Measurements from ENCODE around the gene SLC41A2. TPM values are rescaled to one million over a fixed set of nuclear protein-coding genes. Genes with fewer than 3 reads are reported as not detected.
"Not testable (repeated sequence)": the region's sequence is repeated elsewhere in the genome, so short reads cannot be mapped to it uniquely, and the experiment has no call there.

The SLC41A2 gene
- total RNA-seq, 1 experiment from 2014 or later = 2.8 TPM

DNA sequence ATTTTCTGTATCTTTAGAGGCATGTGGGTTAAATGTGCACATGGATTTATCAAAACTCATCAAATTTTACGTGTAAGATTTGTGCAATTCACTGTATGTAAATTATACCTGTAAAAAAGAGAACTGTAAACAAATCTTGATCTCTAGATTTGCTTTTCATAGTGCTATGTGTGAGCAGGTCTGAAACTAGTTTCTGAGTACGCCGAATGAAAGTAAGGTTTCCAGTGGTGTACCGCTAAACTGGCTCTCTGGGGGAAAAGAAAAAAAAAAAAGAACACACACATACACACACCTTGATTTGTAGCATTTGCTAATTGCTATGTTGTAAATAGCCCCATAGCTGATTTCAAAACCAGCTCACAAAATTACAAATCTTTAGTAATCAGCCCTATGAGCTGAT, 8.6 kb upstream of the SLC41A2 start:
- in situ Hi-C loops (cut with HindIII; ENCODE audit: low sequenced_read_pairs) = no loop called here
- no peak for DNase-seq (ENCODE audit: low spot score)

DNA sequence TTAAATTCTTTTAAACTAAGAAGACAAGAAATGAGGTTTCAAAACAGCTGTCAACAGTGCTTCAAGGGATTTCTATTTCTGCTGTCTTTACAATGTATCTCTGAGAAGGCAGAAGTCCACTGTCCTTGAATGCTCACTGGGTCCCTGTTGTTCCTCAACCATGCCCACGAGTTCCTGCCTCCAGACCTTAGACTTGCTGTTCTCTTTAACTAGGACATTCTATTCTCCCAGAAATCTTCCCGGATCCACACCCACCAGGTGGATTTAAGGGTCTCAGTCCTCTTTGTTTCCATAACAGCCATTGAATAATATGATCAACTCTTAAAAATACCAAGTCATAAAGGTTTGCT, 6.7 kb upstream of the SLC41A2 start:
- no peak for DNase-seq (ENCODE audit: low spot score)
- in situ Hi-C loops (cut with HindIII; ENCODE audit: low sequenced_read_pairs) = no loop called here

DNA sequence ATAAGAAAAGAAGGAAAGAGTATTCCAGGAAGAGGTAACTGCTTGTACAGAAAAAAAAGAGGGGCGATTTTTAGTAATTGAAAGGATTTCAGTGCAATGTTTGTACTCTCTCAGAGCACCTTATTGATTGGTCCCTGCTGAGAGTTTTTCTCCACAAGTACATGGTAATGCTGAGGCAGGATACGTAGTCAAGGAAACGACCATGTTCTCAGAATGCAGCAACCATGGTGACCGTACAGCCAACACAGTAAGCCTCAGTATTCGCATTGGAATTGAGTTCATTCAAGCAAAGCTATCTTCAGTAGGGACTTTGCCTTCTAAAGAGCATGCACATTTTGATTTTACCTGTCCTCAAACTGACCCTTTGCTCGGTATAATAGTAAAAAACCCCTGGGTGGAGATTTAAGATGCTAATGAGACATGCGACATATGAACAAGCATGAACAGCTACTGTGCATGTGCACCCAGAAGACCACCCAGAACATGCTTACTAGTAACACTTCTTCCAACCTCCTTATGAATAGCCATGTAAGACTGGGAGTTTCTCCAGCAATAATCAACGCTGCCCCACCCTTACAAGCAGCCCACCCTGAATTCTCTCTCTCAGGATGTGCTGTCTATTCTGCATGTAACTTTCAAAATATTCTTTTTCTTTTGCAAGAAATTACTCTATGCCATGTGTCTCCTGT, 6.2 kb upstream of the SLC41A2 start:
- in situ Hi-C loops (cut with HindIII; ENCODE audit: low sequenced_read_pairs) = no loop called here
- no peak for DNase-seq (ENCODE audit: low spot score)

DNA sequence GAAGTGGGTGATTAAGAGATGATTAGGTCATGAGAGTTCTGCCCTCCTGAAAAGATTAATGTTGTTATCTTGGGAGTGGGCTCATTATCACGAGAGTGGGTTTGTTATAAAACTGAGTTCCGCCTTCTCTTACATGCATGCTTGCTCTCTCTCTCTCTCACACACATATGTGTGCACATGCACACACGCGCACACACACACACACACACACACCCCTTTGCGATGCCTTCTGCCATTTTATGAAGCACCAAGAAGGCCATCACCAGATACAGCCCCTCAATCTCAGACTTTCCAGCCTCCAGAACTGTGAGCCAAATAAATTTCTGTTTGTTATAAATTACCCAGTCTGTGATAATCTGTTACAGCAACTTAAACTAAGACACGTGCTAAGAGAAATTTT, 5.7 kb upstream of the SLC41A2 start:
- no peak for DNase-seq (ENCODE audit: low spot score)
- in situ Hi-C loops (cut with HindIII; ENCODE audit: low sequenced_read_pairs) = no loop called here

DNA sequence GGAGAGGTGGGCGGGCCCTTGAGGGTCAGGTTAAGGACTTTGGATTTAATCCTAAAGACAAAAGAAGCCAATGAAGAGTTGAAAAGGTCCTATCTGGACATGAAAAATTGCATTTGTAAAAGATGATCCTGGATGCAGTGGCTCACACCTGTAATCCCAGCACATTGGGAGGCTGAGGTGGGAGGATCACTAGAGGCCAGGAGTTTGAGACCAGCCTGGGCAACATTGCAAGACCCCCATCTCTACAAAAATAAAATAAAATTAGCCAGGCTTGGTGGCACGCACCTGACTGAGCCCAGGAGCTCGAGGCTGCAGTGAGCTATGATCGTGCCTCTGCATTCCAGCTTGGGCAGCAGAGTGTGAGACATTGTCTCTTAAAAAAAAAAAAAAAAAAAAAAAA, 2.4 kb upstream of the SLC41A2 start:
- in situ Hi-C loops (cut with HindIII; ENCODE audit: low sequenced_read_pairs) = no loop called here
- DNase-seq (ENCODE audit: low spot score) = no peak

DNA sequence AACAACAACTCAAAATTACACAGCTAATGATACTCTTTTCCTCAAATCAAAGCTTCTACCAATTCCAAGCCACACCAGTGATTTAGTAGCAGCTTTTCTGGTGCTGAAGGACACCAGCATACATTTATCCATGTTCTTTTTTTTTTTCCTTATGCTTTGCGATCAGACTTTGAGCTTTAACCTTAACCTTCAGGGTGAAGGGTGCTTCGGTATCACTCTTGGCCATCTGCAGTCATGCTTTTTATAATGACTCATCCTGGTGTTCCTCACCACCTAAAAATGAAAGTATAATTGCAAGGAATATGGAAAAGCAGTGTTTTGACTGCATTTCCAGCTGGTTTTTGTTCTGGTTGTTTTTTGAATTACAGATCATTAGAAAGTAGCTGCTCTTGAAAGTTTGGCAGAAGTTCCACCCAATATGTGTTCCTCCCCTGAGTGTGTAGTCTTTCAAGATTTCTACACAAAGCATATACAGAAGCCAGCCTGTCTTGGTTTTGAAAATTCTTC, 1.3 kb upstream of the SLC41A2 start:
- no peak for DNase-seq (ENCODE audit: low spot score)
- in situ Hi-C loops (cut with HindIII; ENCODE audit: low sequenced_read_pairs) = no loop called here

DNA sequence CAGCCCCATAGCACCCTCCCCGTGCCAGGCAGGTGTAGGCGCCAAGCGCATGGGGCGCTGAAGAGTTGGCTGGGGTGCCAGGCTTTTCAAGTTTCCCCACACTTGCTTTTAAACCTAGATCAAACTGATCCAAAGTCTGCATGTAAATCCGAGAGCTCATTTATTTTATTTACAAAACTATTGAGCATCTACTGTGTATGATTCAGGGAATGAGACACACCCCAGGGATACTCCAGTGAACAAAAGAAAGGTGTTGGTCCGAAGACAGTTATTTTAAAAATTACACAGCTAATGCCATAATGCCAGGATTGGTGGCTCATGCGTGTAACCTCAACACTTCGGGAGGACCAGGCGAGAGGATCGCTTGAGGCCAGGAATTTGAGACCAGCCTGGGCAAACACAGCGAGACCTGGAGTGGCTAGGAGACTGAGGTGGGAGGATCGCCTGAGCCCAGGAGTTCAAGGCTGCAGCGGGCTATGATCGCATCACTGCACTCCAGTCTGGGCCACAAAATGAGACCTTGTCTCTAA, 780 bp upstream of the SLC41A2 start:
- no peak for DNase-seq (ENCODE audit: low spot score)
- in situ Hi-C loops (cut with HindIII; ENCODE audit: low sequenced_read_pairs) = no loop called here

DNA sequence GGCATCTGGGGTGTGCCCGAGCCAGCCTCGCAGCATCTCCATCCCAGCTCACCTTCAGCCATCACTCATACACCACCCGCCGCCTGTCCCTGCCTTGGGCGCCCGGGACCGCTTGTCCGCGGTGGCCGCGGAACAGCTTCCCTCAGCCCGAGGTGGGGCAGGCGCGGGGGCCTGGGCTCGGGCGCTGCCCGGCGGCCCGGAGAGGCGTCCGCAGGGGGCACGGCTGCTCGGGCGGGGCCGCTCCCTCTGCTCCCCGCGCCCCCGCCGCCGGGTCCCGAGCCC, 430 bp downstream of the SLC41A2 start:
- in situ Hi-C loops (cut with HindIII; ENCODE audit: low sequenced_read_pairs) = no loop called here
- peak; percentile 66 for DNase-seq (ENCODE audit: low spot score)

DNA sequence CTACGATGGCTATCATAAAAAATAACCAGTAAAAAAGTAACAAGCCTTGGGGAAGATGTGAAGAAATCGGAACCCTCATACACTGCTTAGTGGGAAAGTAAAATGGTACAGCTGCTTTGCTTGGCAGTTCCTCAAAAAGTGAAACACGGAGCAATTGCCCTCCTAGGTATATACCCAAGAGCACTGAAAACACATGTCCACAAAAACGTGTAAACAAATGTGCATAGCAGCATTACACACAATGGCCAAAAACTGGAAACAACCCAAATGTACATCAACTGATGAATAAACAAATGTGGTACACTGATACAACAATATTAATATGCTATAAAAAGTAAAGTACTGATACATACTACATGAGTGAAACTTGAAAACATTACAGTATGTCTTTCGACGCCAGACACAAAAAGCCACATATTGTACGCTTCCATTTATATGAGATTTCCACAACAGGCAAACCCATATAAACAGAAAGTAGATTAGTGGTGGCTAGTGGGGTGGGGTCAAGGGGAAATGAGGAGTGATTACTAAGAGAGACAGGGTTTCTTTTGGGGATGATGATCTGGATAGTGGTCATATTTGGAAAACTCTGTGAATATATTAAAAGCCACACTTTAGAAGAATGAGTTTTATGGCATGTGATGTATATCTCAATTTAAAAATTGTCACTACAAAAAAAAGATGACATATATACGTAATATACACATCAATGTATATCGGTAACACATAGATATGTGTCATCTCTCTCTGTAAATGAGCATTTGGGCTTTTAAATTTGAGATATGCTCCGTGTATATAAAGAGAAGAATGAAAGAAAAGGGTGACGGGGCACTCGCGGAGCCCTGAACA, 996 bp downstream of the SLC41A2 start:
- in situ Hi-C loops (cut with HindIII; ENCODE audit: low sequenced_read_pairs) = no loop called here
- DNase-seq (ENCODE audit: low spot score) = peak; percentile 52

DNA sequence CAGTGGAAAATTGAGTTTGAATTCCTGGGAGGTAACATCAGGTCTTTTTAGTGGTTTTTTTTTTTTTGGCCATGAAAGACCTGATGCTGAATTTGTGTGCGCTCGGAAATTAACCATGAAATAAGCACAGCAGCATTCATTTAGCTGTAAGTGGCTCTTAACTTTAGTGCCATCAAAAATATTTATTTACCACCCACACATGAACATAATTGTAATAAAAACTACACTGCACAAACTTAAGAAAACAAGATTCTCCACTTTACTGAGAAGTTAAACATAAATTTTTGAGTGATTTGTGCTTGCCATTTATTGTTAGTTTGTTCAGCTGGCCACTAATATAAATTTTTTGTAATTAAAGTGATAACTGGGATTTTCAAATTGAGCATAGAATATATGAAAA, 2.4 kb downstream of the SLC41A2 start:
- in situ Hi-C loops (cut with HindIII; ENCODE audit: low sequenced_read_pairs) = no loop called here
- no peak for DNase-seq (ENCODE audit: low spot score)

DNA sequence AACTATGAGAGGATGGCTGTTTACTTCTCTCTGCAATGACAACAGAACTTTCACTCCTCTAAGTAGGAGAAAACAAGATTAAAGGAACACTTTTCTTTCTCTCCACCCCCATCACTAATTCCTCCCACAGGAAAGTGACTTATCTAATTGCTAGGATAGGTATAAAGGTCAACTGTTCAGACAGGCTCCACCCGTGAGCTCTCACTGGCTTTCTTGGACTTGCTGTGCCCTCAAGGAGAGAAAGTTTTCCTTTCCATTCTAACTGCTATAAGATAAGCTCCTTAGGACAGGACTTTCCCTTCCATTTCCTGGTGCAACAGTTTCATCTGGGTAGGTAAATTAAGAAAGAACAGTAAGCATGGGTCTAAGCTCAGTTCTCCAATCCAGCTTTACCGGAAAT, 4.8 kb downstream of the SLC41A2 start:
- DNase-seq (ENCODE audit: low spot score) = no peak

DNA sequence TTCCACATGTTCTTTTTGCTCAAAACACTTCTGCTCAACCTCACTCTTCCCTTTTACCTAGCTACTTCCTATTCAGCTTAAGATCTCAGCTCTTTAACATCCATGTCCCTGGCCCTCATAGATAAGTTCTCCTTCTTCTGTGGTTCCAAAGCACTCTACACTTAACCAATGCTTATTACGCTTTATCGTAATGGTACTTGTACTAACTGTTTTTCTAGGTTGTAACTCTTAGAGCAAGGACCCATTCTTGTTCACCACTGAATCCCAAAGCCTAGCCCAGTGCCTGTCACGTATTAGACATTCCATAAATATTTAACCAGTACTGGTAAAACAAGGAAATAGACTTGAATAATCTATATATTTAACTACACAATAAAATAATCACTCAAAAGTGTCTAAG, 5.3 kb downstream of the SLC41A2 start:
- DNase-seq (ENCODE audit: low spot score) = no peak

More for the DNA sequence above, 4.8 kb downstream of the SLC41A2 start:
- in situ Hi-C loops (cut with HindIII; ENCODE audit: low sequenced_read_pairs) = no loop called here

DNA sequence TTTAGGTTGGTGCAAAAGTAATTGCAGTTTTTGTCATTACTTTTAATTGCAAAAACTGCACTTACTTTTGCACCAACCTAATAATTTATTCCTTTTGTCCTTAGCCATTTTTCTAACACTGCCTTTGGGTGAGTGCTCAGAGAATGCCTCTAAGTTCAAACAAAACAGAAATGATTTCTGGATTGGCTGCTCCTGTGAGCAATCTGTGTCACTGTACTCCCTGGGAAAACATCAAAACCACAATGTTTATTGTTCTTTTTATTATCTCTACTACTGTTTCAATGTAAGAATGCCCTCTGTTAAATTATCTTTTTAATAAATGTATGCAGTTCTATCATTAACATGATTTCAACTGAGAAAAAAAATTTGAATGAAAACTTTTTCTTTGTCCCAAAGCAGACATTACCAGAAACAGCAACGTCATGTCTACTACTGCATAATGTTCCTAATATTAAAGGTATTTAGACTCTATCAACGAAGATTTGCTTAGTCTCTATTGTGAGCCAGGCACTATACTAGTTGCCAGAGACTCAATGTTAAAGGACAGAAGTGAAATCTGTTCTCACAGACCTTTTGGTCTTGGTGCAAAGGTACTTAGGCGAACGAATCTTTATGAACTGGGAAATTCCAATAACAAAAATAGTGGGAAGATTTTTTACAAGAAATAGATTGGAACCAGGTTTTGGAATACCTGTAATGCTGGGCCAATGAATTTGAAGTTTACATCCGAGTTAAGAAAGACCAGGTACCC, 6.2 kb downstream of the SLC41A2 start:
- in situ Hi-C loops (cut with HindIII; ENCODE audit: low sequenced_read_pairs) = no loop called here
- no peak for DNase-seq (ENCODE audit: low spot score)

More for the DNA sequence above, 5.3 kb downstream of the SLC41A2 start:
- in situ Hi-C loops (cut with HindIII; ENCODE audit: low sequenced_read_pairs) = no loop called here

DNA sequence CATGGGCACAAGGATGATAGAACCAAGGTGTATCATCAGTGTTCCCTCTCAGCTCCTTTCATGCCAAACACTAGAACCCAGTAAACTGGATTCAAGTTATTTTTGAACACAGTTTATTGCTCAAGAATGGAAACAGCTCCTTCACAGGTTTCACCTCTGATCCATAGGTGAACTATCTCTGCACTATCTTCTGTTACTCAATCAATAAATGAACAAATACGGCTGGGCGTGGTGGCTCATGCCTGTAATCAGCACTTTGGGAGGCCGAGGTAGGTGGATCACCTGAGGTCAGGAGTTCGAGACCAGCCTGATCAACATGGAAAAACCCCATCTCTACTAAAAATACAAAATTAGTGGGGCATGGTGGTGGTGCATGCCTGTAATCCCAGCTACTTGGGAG, 9.4 kb downstream of the SLC41A2 start:
- in situ Hi-C loops (cut with HindIII; ENCODE audit: low sequenced_read_pairs); DNase-seq (ENCODE audit: low spot score): not testable (repeated sequence)

DNA sequence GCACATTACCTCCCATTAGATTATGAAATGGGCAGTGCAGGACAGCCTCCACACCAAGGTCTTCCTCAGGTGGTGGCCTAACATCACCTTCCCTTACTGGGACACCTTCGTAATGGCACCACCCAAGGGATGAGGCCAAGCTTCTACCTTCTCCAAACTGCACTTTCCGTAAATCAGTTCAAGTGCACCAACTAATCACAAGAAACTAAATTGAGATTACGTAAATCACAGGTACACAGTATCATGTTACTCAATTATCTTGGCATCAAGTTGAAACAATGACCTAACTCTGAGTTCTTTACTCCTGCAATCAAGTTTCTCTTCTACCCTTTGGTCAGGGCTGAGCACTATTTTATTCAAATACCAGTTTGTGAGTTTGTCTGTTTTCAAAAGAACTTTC, 13.8 kb downstream of the SLC41A2 start:
- in situ Hi-C loops (cut with HindIII; ENCODE audit: low sequenced_read_pairs) = no loop called here
- no peak for DNase-seq (ENCODE audit: low spot score)

DNA sequence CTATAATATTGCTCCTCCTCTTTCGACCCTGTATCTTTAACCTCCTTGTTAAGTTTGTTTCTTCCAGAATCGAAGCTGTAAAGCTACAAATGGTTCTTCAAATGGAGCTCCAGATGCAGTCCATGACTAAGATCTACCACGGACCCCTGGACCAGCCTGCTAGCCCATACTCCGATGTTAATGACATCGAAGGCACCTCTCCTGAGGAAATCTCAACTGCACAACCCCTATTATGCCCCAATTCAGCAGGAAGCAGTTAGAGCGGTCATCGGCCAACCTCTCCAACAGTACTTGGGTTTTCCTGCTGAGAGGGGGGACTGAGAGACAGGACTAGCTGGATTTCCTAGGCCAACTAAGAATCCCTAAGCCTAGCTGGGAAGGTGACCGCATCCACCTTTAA, 14.7 kb downstream of the SLC41A2 start:
- DNase-seq (ENCODE audit: low spot score); in situ Hi-C loops (cut with HindIII; ENCODE audit: low sequenced_read_pairs): not testable (repeated sequence)

DNA sequence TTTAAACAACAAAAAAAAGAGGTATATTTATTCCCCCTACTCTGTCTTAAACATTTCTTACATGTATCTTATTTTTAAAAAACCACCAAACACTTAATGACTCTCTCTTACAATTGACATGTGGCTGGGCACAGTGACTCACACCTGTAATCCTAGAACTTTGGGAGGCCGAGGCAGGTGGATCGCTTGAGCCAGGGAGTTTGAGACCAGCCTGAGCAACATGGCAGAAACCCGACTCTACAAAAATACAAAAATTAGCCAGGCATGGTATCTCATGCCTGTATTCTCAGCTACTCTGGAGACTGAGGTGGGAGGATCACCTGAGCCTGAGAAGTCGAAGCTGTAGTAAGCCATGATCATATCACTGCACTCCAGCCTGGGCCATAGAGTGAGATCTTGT, 16.0 kb downstream of the SLC41A2 start:
- DNase-seq (ENCODE audit: low spot score) = no peak
- in situ Hi-C loops (cut with HindIII; ENCODE audit: low sequenced_read_pairs) = no loop called here

DNA sequence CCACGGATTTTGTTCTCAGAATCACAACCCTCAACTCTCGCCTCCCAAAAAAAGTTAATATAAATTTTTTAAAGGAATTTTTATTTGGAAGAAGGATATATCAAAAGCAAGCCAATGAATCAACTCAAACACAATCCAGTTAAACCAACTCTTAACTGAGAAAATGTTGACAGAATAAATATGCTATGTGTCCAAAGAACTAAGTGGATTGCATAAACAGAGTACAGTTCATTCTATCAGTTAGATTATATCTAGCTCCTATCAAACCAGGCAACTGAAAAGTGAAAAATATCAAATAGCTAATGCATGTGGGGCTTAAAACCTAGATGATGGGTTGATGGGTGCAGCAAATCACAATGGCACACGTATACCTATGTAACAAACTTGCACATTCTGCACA, 16.6 kb downstream of the SLC41A2 start:
- no peak for DNase-seq (ENCODE audit: low spot score)
- in situ Hi-C loops (cut with HindIII; ENCODE audit: low sequenced_read_pairs) = no loop called here

DNA sequence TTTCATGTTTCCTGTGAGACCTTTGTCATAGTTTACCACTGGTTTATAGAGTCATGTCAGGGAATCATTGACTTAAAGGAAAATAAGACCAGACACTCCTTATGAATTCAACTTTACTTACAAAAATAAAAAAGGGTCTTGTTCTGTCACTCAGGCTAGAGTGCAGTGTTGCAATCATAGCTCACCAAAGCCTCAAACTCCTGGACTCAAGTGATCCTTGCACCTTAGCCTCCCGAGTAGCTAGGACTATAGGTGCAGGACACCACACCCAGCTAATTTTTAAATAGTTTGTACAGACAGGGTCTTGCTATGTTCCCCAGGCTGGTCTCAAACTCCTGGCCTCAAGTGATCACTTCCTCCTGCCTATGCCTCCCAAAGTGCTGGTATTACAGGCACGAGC, 19.0 kb downstream of the SLC41A2 start:
- in situ Hi-C loops (cut with HindIII; ENCODE audit: low sequenced_read_pairs) = no loop called here
- DNase-seq (ENCODE audit: low spot score) = no peak

DNA sequence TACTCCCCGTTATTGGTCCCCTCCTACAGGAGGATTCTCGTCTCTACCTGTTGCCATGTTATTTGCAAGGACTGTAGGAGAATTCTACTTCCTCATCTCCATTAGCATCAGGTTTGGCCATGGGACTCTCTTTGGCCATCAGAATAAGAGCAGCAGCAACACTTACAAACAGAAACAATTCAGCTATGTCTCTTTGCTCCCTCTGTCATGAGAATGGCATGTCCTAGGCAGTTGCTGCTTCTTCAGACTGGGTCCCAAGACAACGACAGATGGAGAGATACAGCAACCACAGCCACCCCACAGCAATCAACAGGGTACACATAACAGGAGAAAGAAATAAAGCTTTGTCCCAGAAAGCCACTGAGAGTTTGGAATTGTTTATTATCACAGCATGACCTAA, 19.7 kb downstream of the SLC41A2 start:
- no peak for DNase-seq (ENCODE audit: low spot score)
- in situ Hi-C loops (cut with HindIII; ENCODE audit: low sequenced_read_pairs) = no loop called here

Measured in G401 (cell line).